Lower lobe of right lung (tissue), 2 donors: Measurements from ENCODE around the gene PFDN1. TPM values are rescaled to one million over a fixed set of nuclear protein-coding genes. Genes with fewer than 3 reads are reported as not detected.
A peak's percentile ranks its signal among the peaks of the same experiment; 100 is the strongest.

Source experiments
- ATAC-seq, 2 donors: fragments of 200-7000 bp; cut with Tn5 transposase; one replicate each; pipeline ENCODE4 v1.9.1; 2020 to 2022; ENCODE audit warnings: mild to moderate bottlenecking in 2 of 2, moderate library complexity in 2 of 2
- DNase-seq: peaks from one replicate; pipeline ENCODE4 v3.0.0-alpha.2; 2020
- H3K27ac ChIP-seq: fragments of 200-600 bp; one replicate; pipeline ENCODE4 v1.8.0; 2022
- H3K27me3 ChIP-seq: fragments of 200-600 bp; one replicate; pipeline ENCODE4 v1.8.0; 2022; ENCODE audit warnings: low read depth
- H3K36me3 ChIP-seq: fragments of 200-600 bp; one replicate; pipeline ENCODE4 v1.8.0; 2022; ENCODE audit warnings: mild to moderate bottlenecking
- H3K4me1 ChIP-seq: fragments of 200-600 bp; one replicate; pipeline ENCODE4 v1.8.0; 2022
- H3K4me3 ChIP-seq: fragments of 200-600 bp; one replicate; pipeline ENCODE4 v1.8.0; 2022; ENCODE audit warnings: mild to moderate bottlenecking
- H3K9me3 ChIP-seq: fragments of 200-600 bp; one replicate; pipeline ENCODE4 v1.8.0; 2022
- intact Hi-C: fragments of 100-400 bp; cut with DNase I; formaldehyde crosslinking; loops from one replicate; pipeline ENCODE4 v1.11.0; 2022
- total RNA-seq: library from RNA; stranded (reverse); fragmentation: NEBNext Ultra II Directional; extraction: Animal tissue kit (Norgen Biotek cat#: 25700); gene quantifications from one replicate; pipeline ENCODE4 v1.2.1, GENCODE V29; 2021
- TF ChIP-seq, protein P1 (sequence below): fragments of 200-600 bp; IDR thresholded peaks from one replicate; pipeline ENCODE4 v1.8.0; 2022; ENCODE audit warnings: antibody characterized with exemption, mild to moderate bottlenecking
- donor health status: DM: no; HTN: yes; CAD: no; lungs with severe emphysema.

Gene PFDN1
- total RNA-seq, 1 donor from 2014 or later, result 47.1 TPM

GRCh38 chr5:140225396-140225795 is 77.5 kb downstream of the PFDN1 start:
- Histone ChIP-seq H3K4me3 (no peak overlapping the region), H3K9me3 (no peaks in the 10 kb centered on the region), H3K36me3 (no peaks in the 10 kb centered on the region), H3K27ac (no peak overlapping the region), H3K4me1 (peaks cover 25% of the 10 kb centered on the region), H3K27me3 (no peaks in the 10 kb centered on the region)
- no peak for ATAC-seq
- TF ChIP-seq, protein P1, sequence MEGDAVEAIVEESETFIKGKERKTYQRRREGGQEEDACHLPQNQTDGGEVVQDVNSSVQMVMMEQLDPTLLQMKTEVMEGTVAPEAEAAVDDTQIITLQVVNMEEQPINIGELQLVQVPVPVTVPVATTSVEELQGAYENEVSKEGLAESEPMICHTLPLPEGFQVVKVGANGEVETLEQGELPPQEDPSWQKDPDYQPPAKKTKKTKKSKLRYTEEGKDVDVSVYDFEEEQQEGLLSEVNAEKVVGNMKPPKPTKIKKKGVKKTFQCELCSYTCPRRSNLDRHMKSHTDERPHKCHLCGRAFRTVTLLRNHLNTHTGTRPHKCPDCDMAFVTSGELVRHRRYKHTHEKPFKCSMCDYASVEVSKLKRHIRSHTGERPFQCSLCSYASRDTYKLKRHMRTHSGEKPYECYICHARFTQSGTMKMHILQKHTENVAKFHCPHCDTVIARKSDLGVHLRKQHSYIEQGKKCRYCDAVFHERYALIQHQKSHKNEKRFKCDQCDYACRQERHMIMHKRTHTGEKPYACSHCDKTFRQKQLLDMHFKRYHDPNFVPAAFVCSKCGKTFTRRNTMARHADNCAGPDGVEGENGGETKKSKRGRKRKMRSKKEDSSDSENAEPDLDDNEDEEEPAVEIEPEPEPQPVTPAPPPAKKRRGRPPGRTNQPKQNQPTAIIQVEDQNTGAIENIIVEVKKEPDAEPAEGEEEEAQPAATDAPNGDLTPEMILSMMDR, result no peak
- intact Hi-C loops, result no loop called here
- DNase-seq, result no peak

GRCh38 chr5:140224658-140225057 is 78.2 kb downstream of the PFDN1 start:
- intact Hi-C loops, result no loop called here
- no peak overlapping the region for H3K4me3 ChIP-seq
- TF ChIP-seq, protein P1, result no peak
- DNase-seq (no peak), ATAC-seq (no peak)
- no peaks in the 10 kb centered on the region for H3K27me3 ChIP-seq
- H3K9me3 ChIP-seq, result no peaks in the 10 kb centered on the region
- H3K36me3 ChIP-seq, result no peaks in the 10 kb centered on the region
- H3K27ac ChIP-seq, result no peak overlapping the region
- H3K4me1 ChIP-seq, result peaks cover 33% of the 10 kb centered on the region

- TF ChIP-seq, protein P1, result no peak
- no peaks in the 10 kb centered on the region for H3K36me3 ChIP-seq
- H3K4me1 ChIP-seq, result peaks cover 42% of the 10 kb centered on the region
- H3K27ac ChIP-seq, result no peak overlapping the region
- DNase-seq (no peak), ATAC-seq (no peak)
- no peaks in the 10 kb centered on the region for H3K27me3 ChIP-seq
- H3K9me3 ChIP-seq, result no peaks in the 10 kb centered on the region
- H3K4me3 ChIP-seq, result no peak overlapping the region
- intact Hi-C loops, result no loop called here
These were observed 79.3 kb downstream of the PFDN1 start for GRCh38 chr5:140223567-140223966.

DNA sequence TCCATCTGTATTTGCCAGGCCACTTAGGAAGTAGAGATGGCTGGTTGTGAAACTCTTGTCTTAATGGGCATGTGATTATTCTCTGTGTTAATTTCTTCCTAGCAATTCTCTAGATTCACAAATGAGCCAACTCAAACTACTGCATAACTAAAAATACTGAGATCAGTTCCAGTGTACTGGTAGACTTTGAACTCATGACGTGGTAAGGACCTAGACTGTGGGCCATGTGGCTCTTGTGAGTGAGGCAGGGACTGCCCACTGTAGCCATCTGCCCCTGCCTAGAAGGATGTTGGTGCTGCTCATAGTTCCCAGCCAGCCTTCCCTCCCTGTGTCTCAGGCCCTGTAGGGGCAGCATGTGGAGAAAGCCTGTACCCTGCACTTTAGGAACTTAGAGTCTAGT is 80.5 kb downstream of the PFDN1 start:
- H3K27me3 ChIP-seq, result no peaks in the 10 kb centered on the region
- H3K9me3 ChIP-seq, result no peaks in the 10 kb centered on the region
- no peak overlapping the region for H3K27ac ChIP-seq
- H3K36me3 ChIP-seq, result no peaks in the 10 kb centered on the region
- intact Hi-C loops, result no loop called here
- DNase-seq, result no peak
- no peak overlapping the region for H3K4me3 ChIP-seq
- TF ChIP-seq, protein P1, result no peak
- ATAC-seq, result no peak
- peaks cover 50% of the 10 kb centered on the region for H3K4me1 ChIP-seq

GRCh38 chr5:140221697-140222223 is 81.1 kb downstream of the PFDN1 start:
- TF ChIP-seq, protein P1, result no peak
- no peaks in the 10 kb centered on the region for H3K27me3 ChIP-seq
- no peak overlapping the region for H3K4me3 ChIP-seq
- H3K27ac ChIP-seq, result no peak overlapping the region
- H3K9me3 ChIP-seq, result no peaks in the 10 kb centered on the region
- no peaks in the 10 kb centered on the region for H3K36me3 ChIP-seq
- DNase-seq, result no peak
- peak in 1 of 2 donors; percentile 13 for ATAC-seq
- intact Hi-C loops, result no loop called here
- H3K4me1 ChIP-seq, result peaks cover 57% of the 10 kb centered on the region

- no peaks in the 10 kb centered on the region for H3K27me3 ChIP-seq
- H3K27ac ChIP-seq, result no peak overlapping the region
- peaks cover 65% of the 10 kb centered on the region for H3K4me1 ChIP-seq
- ATAC-seq (no peak), DNase-seq (no peak)
- H3K36me3 ChIP-seq, result no peaks in the 10 kb centered on the region
- intact Hi-C loops, result no loop called here
- no peak overlapping the region for H3K4me3 ChIP-seq
- no peaks in the 10 kb centered on the region for H3K9me3 ChIP-seq
- TF ChIP-seq, protein P1, result no peak
These were observed 82.2 kb downstream of the PFDN1 start for GRCh38 chr5:140220698-140221064.
